ENCODE data around the gene LYPD6B.

DNA sequence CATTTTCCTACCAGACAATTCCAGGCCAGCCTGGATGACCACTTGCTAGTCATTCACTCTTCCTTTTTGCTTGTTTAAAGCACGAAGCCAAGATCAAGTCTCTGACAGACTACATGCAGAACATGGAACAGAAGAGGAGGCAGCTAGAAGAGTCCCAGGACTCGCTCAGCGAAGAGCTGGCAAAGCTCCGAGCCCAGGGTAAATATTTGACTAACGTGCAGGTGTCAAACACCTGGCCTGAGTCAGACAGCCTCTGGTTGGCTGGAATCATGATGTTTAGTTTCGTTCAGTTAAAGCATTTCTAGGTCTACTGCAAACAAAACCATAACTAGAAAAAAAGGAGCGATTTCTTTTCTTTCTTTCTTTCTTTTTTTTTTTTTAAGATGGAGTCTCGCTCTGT, 44.2 kb upstream of the LYPD6B start:
- TF ChIP-seq, protein P1, sequence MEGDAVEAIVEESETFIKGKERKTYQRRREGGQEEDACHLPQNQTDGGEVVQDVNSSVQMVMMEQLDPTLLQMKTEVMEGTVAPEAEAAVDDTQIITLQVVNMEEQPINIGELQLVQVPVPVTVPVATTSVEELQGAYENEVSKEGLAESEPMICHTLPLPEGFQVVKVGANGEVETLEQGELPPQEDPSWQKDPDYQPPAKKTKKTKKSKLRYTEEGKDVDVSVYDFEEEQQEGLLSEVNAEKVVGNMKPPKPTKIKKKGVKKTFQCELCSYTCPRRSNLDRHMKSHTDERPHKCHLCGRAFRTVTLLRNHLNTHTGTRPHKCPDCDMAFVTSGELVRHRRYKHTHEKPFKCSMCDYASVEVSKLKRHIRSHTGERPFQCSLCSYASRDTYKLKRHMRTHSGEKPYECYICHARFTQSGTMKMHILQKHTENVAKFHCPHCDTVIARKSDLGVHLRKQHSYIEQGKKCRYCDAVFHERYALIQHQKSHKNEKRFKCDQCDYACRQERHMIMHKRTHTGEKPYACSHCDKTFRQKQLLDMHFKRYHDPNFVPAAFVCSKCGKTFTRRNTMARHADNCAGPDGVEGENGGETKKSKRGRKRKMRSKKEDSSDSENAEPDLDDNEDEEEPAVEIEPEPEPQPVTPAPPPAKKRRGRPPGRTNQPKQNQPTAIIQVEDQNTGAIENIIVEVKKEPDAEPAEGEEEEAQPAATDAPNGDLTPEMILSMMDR (IDR thresholded peaks at IDR 0.05; ENCODE audit: extremely low read depth in 1 of 2, insufficient read depth in 1 of 2, low read depth in 1 of 2, low read length in 2 of 2) = no peak
- TF ChIP-seq GATA2 (IDR thresholded peaks at IDR 0.05; ENCODE audit: insufficient read depth, insufficient read length, low read depth, low read length) (no peak), POLR2A (IDR thresholded peaks at IDR 0.05; ENCODE audit: low read depth, low read length) (no peak), EZH2 (IDR thresholded peaks at IDR 0.05; ENCODE audit: borderline replicate concordance, low read depth, low read length, severe bottlenecking) (no peak), POLR2AphosphoS5 (IDR thresholded peaks at IDR 0.05; ENCODE audit: insufficient read depth, low read depth, low read length) (no peak)
- TF ChIP-seq, protein P2, sequence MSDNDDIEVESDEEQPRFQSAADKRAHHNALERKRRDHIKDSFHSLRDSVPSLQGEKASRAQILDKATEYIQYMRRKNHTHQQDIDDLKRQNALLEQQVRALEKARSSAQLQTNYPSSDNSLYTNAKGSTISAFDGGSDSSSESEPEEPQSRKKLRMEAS (IDR thresholded peaks at IDR 0.05; ENCODE audit: insufficient read depth, insufficient read length) = no peak

Data from endothelial cell of umbilical vein (primary cell).